Measurements from ENCODE around the gene TALDO1.

The TALDO1 gene

GRCh38 chr11:787084-787675 is 39.9 kb downstream of the TALDO1 start:
- Histone ChIP-seq H3K4me3 (ENCODE audit: low read depth, low read length, poor library complexity, severe bottlenecking) (no peak overlapping the region), H3K4me2 (ENCODE audit: low read length) (no peak overlapping the region), H2AFZ (ENCODE audit: low read length) (no peak overlapping the region), H3K27me3 (ENCODE audit: insufficient read depth, low read length) (no peaks in the 10 kb centered on the region; the same call in 1 of the 2 replicates), H3K79me2 (ENCODE audit: insufficient read depth, low read length) (no peaks in the 10 kb centered on the region), H3K27ac (ENCODE audit: low read depth, low read length, poor library complexity, severe bottlenecking) (no peak overlapping the region), H3F3A (ENCODE audit: insufficient read depth, low read length) (no peaks in the 10 kb centered on the region), H3K9me3 (ENCODE audit: low read length) (no peaks in the 10 kb centered on the region), H3K4me1 (ENCODE audit: insufficient read depth, low read length, severe bottlenecking) (peaks cover 25% of the 10 kb centered on the region), H3K9ac (ENCODE audit: low read length) (no peak overlapping the region), H3K9me2 (ENCODE audit: low read depth, low read length) (no peaks in the 10 kb centered on the region), H4K20me1 (ENCODE audit: insufficient read depth, low read length) (no peaks in the 10 kb centered on the region), H3K36me3 (ENCODE audit: insufficient read depth, low read length) (peaks cover 27% of the 10 kb centered on the region)
- TF ChIP-seq, protein P1, sequence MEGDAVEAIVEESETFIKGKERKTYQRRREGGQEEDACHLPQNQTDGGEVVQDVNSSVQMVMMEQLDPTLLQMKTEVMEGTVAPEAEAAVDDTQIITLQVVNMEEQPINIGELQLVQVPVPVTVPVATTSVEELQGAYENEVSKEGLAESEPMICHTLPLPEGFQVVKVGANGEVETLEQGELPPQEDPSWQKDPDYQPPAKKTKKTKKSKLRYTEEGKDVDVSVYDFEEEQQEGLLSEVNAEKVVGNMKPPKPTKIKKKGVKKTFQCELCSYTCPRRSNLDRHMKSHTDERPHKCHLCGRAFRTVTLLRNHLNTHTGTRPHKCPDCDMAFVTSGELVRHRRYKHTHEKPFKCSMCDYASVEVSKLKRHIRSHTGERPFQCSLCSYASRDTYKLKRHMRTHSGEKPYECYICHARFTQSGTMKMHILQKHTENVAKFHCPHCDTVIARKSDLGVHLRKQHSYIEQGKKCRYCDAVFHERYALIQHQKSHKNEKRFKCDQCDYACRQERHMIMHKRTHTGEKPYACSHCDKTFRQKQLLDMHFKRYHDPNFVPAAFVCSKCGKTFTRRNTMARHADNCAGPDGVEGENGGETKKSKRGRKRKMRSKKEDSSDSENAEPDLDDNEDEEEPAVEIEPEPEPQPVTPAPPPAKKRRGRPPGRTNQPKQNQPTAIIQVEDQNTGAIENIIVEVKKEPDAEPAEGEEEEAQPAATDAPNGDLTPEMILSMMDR (IDR thresholded peaks at IDR 0.05; ENCODE audit: low read length) = no peak
- no peak for TF ChIP-seq EZH2 (IDR thresholded peaks at IDR 0.05; ENCODE audit: borderline replicate concordance, low read length)

- Histone ChIP-seq H3F3A (ENCODE audit: insufficient read depth, low read length) (no peaks in the 10 kb centered on the region), H3K9me3 (ENCODE audit: low read length) (no peaks in the 10 kb centered on the region), H3K27ac (ENCODE audit: low read depth, low read length, poor library complexity, severe bottlenecking) (no peak overlapping the region), H3K4me1 (ENCODE audit: insufficient read depth, low read length, severe bottlenecking) (peaks cover 25% of the 10 kb centered on the region), H4K20me1 (ENCODE audit: insufficient read depth, low read length) (no peaks in the 10 kb centered on the region), H3K4me3 (ENCODE audit: low read depth, low read length, poor library complexity, severe bottlenecking) (no peak overlapping the region), H3K9me2 (ENCODE audit: low read depth, low read length) (no peaks in the 10 kb centered on the region), H2AFZ (ENCODE audit: low read length) (no peak overlapping the region), H3K27me3 (ENCODE audit: insufficient read depth, low read length) (no peaks in the 10 kb centered on the region; the same call in 1 of the 2 replicates), H3K79me2 (ENCODE audit: insufficient read depth, low read length) (no peaks in the 10 kb centered on the region), H3K9ac (ENCODE audit: low read length) (no peak overlapping the region), H3K36me3 (ENCODE audit: insufficient read depth, low read length) (peaks cover 22% of the 10 kb centered on the region), H3K4me2 (ENCODE audit: low read length) (peak overlapping the region; percentile 50)
- TF ChIP-seq, protein P1 (IDR thresholded peaks at IDR 0.05; ENCODE audit: low read length) = peak; percentile 28; the same call in 1 of the 2 replicates
- no peak for TF ChIP-seq EZH2 (IDR thresholded peaks at IDR 0.05; ENCODE audit: borderline replicate concordance, low read length)
These were observed 40.9 kb downstream of the TALDO1 start for GRCh38 chr11:788009-788640.

DNA sequence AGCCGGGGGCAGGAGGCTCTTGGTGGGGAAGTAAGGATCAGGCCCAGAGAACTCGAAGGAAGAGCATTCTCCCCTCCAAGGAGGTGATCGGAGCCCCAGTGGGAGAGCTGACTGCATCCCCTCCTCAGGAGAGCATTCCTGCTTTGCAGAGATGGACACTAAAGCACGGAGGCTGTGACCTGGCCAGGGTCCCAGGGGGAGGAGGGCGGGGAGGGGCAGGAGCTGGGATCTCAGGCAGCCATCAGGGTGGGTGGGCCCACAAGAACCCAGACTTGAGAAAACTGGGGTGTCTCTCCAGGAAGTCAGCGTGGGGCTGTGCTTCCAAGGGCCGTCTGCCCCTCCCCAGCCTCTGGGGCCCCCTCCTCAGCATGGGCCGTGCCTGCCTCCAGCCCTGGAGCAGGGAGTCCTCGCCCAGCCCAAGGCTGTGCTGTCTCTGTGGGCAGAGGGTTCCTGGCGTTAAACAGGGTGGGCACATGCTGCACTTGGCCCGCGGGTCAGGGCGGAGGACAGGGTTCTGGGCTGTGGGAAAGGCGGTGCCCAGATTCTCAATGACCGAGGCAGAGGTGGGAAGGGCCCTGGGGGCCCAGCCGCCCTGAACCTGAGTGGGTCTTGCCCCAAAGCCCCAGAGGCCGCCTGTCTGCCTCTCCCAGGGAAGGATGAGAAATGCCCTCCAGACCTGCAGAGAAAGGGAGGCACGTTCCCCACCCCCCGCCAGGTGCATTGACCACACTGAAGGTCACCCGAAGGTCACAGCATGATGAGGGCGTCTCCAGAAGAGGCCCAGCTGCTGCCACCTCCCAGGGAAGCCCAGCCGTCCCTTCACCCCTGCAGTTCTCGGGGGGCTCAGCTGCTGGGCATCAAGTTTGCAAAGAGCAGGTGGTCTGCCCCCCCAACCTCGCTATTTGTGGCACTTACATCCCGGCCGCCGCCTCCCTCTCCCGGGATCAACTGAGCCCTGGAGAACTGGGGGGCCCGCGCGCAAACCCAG is 42.0 kb downstream of the TALDO1 start:
- Histone ChIP-seq H3K27me3 (ENCODE audit: insufficient read depth, low read length) (no peaks in the 10 kb centered on the region; the same call in 1 of the 2 replicates), H3K4me2 (ENCODE audit: low read length) (peak overlapping the region; percentile 50), H3K9me3 (ENCODE audit: low read length) (no peaks in the 10 kb centered on the region), H3K27ac (ENCODE audit: low read depth, low read length, poor library complexity, severe bottlenecking) (no peak overlapping the region), H3K4me3 (ENCODE audit: low read depth, low read length, poor library complexity, severe bottlenecking) (peak overlapping the region; percentile 51), H3F3A (ENCODE audit: insufficient read depth, low read length) (no peaks in the 10 kb centered on the region), H4K20me1 (ENCODE audit: insufficient read depth, low read length) (no peaks in the 10 kb centered on the region), H3K9me2 (ENCODE audit: low read depth, low read length) (no peaks in the 10 kb centered on the region), H3K79me2 (ENCODE audit: insufficient read depth, low read length) (no peaks in the 10 kb centered on the region), H3K9ac (ENCODE audit: low read length) (peak overlapping the region; percentile 32; the same call in 1 of the 2 replicates), H3K36me3 (ENCODE audit: insufficient read depth, low read length) (peaks cover 16% of the 10 kb centered on the region), H3K4me1 (ENCODE audit: insufficient read depth, low read length, severe bottlenecking) (peaks cover 25% of the 10 kb centered on the region), H2AFZ (ENCODE audit: low read length) (no peak overlapping the region)
- TF ChIP-seq, protein P1 (IDR thresholded peaks at IDR 0.05; ENCODE audit: low read length) = no peak
- TF ChIP-seq EZH2 (IDR thresholded peaks at IDR 0.05; ENCODE audit: borderline replicate concordance, low read length) = no peak
